Right lobe of liver (tissue), 6 donors: ENCODE data around the gene HOXA2. TPM values are rescaled to one million over a fixed set of nuclear protein-coding genes. Genes with fewer than 3 reads are reported as not detected.
A peak's percentile ranks its signal among the peaks of the same experiment; 100 is the strongest.

ENCODE experiments used
- ATAC-seq, 4 donors: fragments of 200-7000 bp; cut with Tn5 transposase; one replicate each; pipeline ENCODE4 v1.9.1; 2020; ENCODE audit warnings: mild to moderate bottlenecking in 4 of 4, moderate library complexity in 4 of 4
- DNase-seq, 3 donors: peaks; one replicate each; pipeline ENCODE4 v3.0.0-alpha.2; 2020
- H3K27ac ChIP-seq, 3 donors: fragments of 200-600 bp; one replicate each; pipeline ENCODE4 v1.8.0; 2022
- H3K27me3 ChIP-seq, 2 donors: fragments of 200-600 bp; one replicate each; pipeline ENCODE4 v1.8.0; 2022
- H3K36me3 ChIP-seq, 4 donors: fragments of 200-600 bp; sonication (generic) in 1 of 4; one replicate each; pipeline versions ENCODE4 v1.5.1 to v1.8.0; 2017 to 2022; ENCODE audit warnings: control low read depth in 1 of 4
- H3K4me1 ChIP-seq, 4 donors: fragments of 200-600 bp; sonication (generic) in 1 of 4; one replicate each; pipeline versions ENCODE4 v1.5.1 to v1.8.0; 2017 to 2022; ENCODE audit warnings: control low read depth in 1 of 4
- H3K4me3 ChIP-seq, 3 donors: fragments of 200-600 bp; one replicate each; pipeline ENCODE4 v1.8.0; 2022
- H3K9me3 ChIP-seq, 4 donors: fragments of 200-600 bp; sonication (generic) in 1 of 4; one replicate each; pipeline versions ENCODE4 v1.5.1 to v1.8.0; 2017 to 2022; ENCODE audit warnings: control low read depth in 1 of 4
- POLR2A ChIP-seq: fragments of 450-650 bp; IDR thresholded peaks from one replicate; pipeline ENCODE4 v1.6.1; 2017; ENCODE audit warnings: antibody characterized with exemption, mild to moderate bottlenecking
- WGBS: methylation state at CpG from one replicate; pipeline ENCODE4 v1.1.6; 2018; ENCODE audit warnings: low coverage, low lambda C conversion rate; ENCODE audit not compliant: insufficient coverage; ENCODE audit errors: missing lambda C conversion rate; 5-methylcytosine and 5-hydroxymethylcytosine counted together
- intact Hi-C, 2 donors: fragments of 100-400 bp; cut with DNase I; formaldehyde crosslinking; loops; one replicate each; pipeline versions ENCODE4 v1.11.2 to v1.14.1; 2022
- total RNA-seq, 6 experiments: library from RNA; depleted of rRNA in 2 of 6; stranded (reverse); fragments of >200 nt in 2 of 6; fragmentation: NEBNext Ultra II Directional in 3 of 6; extraction: Animal tissue kit (Norgen Biotek cat#: 25700) in 3 of 6; gene quantifications; one replicate each; pipeline versions ENCODE4 v1.1.0 to v1.2.4, GENCODE V29; 2016 to 2023
- TF ChIP-seq, protein P1 (sequence below), 4 donors: fragments of 200-600 bp in 3 of 4; fragments of 450-650 bp in 1 of 4; IDR thresholded peaks; one replicate each; pipeline versions ENCODE4 v1.5.1 to v1.8.0; 2016 to 2022; ENCODE audit warnings: antibody characterized with exemption in 4 of 4, mild to moderate bottlenecking in 2 of 4
- donor health status: DM: no; HTN: yes; CAD: no.
- donor health status: DM: no; HTN: no; CAD: no.
- donor health status: DM: no; HTN: no; CAD: no.
- donor health status: DM: no; HTN: yes; CAD: no.
- donor health status: DM: no; HTN: yes; CAD: no.

Gene HOXA2
- total RNA-seq, 6 experiments from 2014 or later = 0.16 to 0.19 (median 0.17) TPM; not detected in 3

DNA sequence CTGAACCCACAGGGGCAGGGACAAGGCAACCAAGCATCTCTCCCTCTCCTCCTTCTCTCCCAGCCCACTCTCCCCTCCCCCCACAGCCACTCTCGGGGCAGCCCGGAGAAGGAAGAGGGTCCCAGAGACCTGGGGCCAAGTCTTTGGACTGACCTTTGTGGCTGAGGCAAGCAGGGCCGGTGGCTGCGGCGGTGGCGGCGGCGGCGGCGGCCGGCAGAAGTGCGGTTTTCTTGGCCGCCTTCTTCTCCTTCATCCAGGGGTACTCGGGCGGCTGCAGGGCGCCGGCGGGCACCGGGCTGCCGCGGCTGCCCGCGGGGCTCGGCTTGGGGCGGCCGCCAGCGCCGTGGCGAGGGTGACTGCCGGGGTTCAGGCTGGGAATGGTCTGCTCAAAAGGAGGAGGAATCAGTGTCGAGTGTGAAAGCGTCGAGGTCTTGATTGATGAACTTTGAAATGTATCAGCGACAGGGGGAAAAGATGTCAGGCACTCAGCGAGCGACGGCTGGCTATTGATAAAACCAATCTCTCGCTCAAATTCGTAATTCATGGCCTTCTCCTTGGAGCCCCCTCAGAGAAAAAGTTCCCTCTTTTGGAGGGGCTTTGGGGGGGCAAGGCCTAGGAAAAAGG, 414 bp downstream of the HOXA2 start:
- H3K27me3 ChIP-seq = peaks cover 0 to 31% of the 10 kb centered on the region in 2 donors
- H3K9me3 ChIP-seq = no peaks in the 10 kb centered on the region
- no peak for TF ChIP-seq POLR2A
- TF ChIP-seq, protein P1, sequence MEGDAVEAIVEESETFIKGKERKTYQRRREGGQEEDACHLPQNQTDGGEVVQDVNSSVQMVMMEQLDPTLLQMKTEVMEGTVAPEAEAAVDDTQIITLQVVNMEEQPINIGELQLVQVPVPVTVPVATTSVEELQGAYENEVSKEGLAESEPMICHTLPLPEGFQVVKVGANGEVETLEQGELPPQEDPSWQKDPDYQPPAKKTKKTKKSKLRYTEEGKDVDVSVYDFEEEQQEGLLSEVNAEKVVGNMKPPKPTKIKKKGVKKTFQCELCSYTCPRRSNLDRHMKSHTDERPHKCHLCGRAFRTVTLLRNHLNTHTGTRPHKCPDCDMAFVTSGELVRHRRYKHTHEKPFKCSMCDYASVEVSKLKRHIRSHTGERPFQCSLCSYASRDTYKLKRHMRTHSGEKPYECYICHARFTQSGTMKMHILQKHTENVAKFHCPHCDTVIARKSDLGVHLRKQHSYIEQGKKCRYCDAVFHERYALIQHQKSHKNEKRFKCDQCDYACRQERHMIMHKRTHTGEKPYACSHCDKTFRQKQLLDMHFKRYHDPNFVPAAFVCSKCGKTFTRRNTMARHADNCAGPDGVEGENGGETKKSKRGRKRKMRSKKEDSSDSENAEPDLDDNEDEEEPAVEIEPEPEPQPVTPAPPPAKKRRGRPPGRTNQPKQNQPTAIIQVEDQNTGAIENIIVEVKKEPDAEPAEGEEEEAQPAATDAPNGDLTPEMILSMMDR (IDR thresholded peaks at IDR 0.05) = no peak
- peaks cover 0 to 3% (median 0%) of the 10 kb centered on the region in 4 donors for H3K4me1 ChIP-seq
- DNase-seq (no peak), ATAC-seq (no peak)
- H3K4me3 ChIP-seq = peak overlapping the region in 2 of 3 donors; percentile 23 to 36
- intact Hi-C loops = no loop called here
- no peaks in the 10 kb centered on the region for H3K36me3 ChIP-seq
- H3K27ac ChIP-seq = peak overlapping the region; percentile 50 to 80 (median 71)
- WGBS = 2% methylated on average over 28 of the region's 39 CpGs

- Histone ChIP-seq H3K36me3 (no peaks in the 10 kb centered on the region), H3K4me3 (peak overlapping the region in 2 of 3 donors; percentile 23 to 36), H3K27me3 (peaks cover 0 to 31% of the 10 kb centered on the region in 2 donors), H3K9me3 (no peaks in the 10 kb centered on the region), H3K27ac (peak overlapping the region; percentile 50 to 80 (median 71)), H3K4me1 (peaks cover 0 to 3% (median 0%) of the 10 kb centered on the region in 4 donors)
- TF ChIP-seq, protein P1 (IDR thresholded peaks at IDR 0.05) = no peak
- ATAC-seq (no peak), DNase-seq (no peak)
- intact Hi-C loops = no loop called here
- 28% methylated on average over 22 of the region's 25 CpGs for WGBS
Measured at GRCh38 chr7:27101171-27101956, 1.1 kb downstream of the HOXA2 start.

- DNase-seq (no peak), ATAC-seq (no peak)
- no peak for TF ChIP-seq POLR2A
- TF ChIP-seq, protein P1 (IDR thresholded peaks at IDR 0.05) = no peak
- no peaks in the 10 kb centered on the region for H3K36me3 ChIP-seq
- no peaks in the 10 kb centered on the region for H3K9me3 ChIP-seq
- H3K4me3 ChIP-seq = peak overlapping the region in 1 of 3 donors; percentile 36
- peak overlapping the region; percentile 39 to 80 (median 71) for H3K27ac ChIP-seq
- peaks cover 0 to 3% (median 0%) of the 10 kb centered on the region in 4 donors for H3K4me1 ChIP-seq
- H3K27me3 ChIP-seq = peaks cover 0 to 31% of the 10 kb centered on the region in 2 donors
- WGBS = 24% methylated on average over 5 of the region's 8 CpGs
- intact Hi-C loops = no loop called here
Measured at GRCh38 chr7:27100694-27101170, 1.8 kb downstream of the HOXA2 start.

DNA sequence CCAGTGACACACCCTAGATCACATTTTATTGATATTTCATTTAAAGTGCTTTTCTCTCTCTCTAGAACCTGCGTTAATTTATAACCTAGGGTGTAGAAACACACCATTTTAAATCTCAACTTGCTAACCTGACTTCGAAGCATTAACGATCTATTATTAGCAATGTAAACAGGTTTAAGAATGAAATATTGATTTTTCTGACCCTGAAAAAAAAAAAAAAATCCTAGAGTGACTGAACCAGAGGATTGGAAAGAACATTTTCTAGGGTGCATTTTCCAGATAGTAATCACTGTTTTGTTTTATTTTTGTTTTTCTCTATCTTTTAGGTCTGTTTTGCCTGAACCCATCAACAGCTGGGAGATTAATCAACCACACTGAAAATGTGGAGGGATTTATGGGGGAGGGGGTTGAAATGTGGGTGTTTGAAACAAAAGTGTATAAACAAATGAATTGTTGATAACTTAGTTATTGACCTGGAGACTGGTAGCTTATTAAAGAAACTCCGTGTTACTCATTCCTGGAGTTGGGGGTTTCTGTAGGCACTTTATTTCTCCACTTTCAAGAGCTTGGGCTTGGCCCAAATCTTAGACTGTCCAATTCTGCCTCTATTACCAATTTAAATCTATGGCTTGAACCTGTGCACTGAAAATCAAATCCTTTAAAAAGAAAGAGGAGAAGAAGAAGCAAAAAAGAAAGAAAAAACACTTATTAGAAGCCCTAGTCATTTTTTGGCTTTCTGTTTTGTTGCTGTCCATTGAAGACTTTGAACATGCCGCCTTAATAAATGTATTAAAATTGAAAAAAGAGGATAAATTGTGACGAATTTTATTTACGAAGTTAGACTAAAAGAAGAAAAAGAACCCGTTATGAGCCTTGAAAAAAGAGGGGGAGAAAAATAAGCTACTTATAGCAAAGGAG, 2.8 kb downstream of the HOXA2 start:
- Histone ChIP-seq H3K4me3 (peak overlapping the region in 1 of 3 donors; percentile 26), H3K36me3 (no peaks in the 10 kb centered on the region), H3K27me3 (peaks cover 0 to 31% of the 10 kb centered on the region in 2 donors), H3K9me3 (no peaks in the 10 kb centered on the region), H3K4me1 (peaks cover 0 to 3% (median 0%) of the 10 kb centered on the region in 4 donors), H3K27ac (peak overlapping the region; percentile 7 to 94 (median 80))
- WGBS = 30% methylated on average over 8 of the region's 8 CpGs
- no peak for DNase-seq
- no peak for ATAC-seq
- TF ChIP-seq, protein P1 (IDR thresholded peaks at IDR 0.05) = no peak
- TF ChIP-seq POLR2A = no peak
- intact Hi-C loops = loop anchor here in 1 of 2 donors (10.0 kb wide), 1 partner anchor 65 kb away; the partner anchor contains the start of gene HOXA9
